B cell (primary cell): ENCODE data around the gene CACNB4. TPM values are rescaled to one million over a fixed set of nuclear protein-coding genes. Genes with fewer than 3 reads are reported as not detected.

ENCODE experiments used
- ATAC-seq: fragments of 200-7000 bp; cut with Tn5 transposase; one replicate; pipeline ENCODE4 v1.10.0; 2021; ENCODE audit warnings: low read depth, mild to moderate bottlenecking, moderate number of reproducible peaks, moderate library complexity
- CTCF ChIA-PET: fragments of 350-600 bp; sonication (Branson Sonifier 250); formaldehyde crosslinking; loops from one replicate; lab custom pipeline; 2021; ENCODE audit warnings: antibody characterized with exemption, inconsistent platforms; lab: Charles Lee
- POLR2A ChIA-PET: fragments of 350-600 bp; sonication (Branson Sonifier 250); formaldehyde crosslinking; loops from one replicate; lab custom pipeline; 2021; ENCODE audit warnings: antibody characterized with exemption; lab: Charles Lee
- DNase-seq: peaks from one replicate; pipeline ENCODE4 v3.0.0; 2013
- H2AFZ ChIP-seq: 2 replicates; pipeline ENCODE4 v1.6.1; 2012; ENCODE audit warnings: mild to moderate bottlenecking, low read depth, low read length; ENCODE audit not compliant: insufficient read depth, poor library complexity, severe bottlenecking
- H3K27ac ChIP-seq, 2 donors: 1 replicate in 1 of 2; 2 replicates in 1 of 2; pipeline ENCODE4 v1.5.1; 2012 to 2013; ENCODE audit warnings: low read length in 2 of 2, mild to moderate bottlenecking in 2 of 2, moderate library complexity in 1 of 2
- H3K27me3 ChIP-seq, 4 experiments: fragments of 200-600 bp in 1 of 4; sonication (generic) in 1 of 4; replicated peaks in 1 of 4; 1 replicate in 2 of 4; 2 replicates in 2 of 4; pipeline versions ENCODE4 v1.6.1 to v1.7.0; 2013 to 2016; ENCODE audit warnings: low read length in 3 of 4, mild to moderate bottlenecking in 2 of 4, mixed read lengths in 1 of 4, moderate library complexity in 1 of 4; ENCODE audit not compliant: insufficient read depth in 4 of 4, control insufficient read depth in 3 of 4; ENCODE audit errors: control extremely low read depth in 1 of 4
- H3K36me3 ChIP-seq, 2 experiments: replicated peaks in 1 of 2; 1 replicate in 1 of 2; 2 replicates in 1 of 2; pipeline versions ENCODE4 v1.6.1 to v1.7.1; 2013; ENCODE audit warnings: low read length in 1 of 2; ENCODE audit not compliant: insufficient read depth in 2 of 2, control insufficient read depth in 1 of 2; ENCODE audit errors: control extremely low read depth in 1 of 2, extremely low read depth in 1 of 2
- H3K4me1 ChIP-seq, 2 donors: fragments of 200-600 bp in 1 of 2; sonication (generic) in 1 of 2; 1 replicate in 1 of 2; 2 replicates in 1 of 2; pipeline versions ENCODE4 v1.5.1 to v1.6.1; 2013 to 2017; ENCODE audit warnings: low read length in 2 of 2; ENCODE audit not compliant: control insufficient read depth in 2 of 2, insufficient read depth in 2 of 2
- H3K4me2 ChIP-seq: replicated peaks from 2 replicates; pipeline ENCODE3; 2012; ENCODE audit warnings: mild to moderate bottlenecking, low read depth, low read length; ENCODE audit not compliant: poor library complexity, severe bottlenecking
- H3K4me3 ChIP-seq, 5 experiments: fragments of 200-600 bp in 1 of 5; sonication (generic) in 1 of 5; 1 replicate in 3 of 5; 2 replicates in 2 of 5; pipeline versions ENCODE4 v1.5.1 to v1.7.0; 2011 to 2016; ENCODE audit warnings: low read length in 4 of 5, mild to moderate bottlenecking in 4 of 5, low read depth in 2 of 5, control low read depth in 1 of 5, moderate library complexity in 1 of 5; ENCODE audit not compliant: insufficient read depth in 1 of 5; ENCODE audit errors: control extremely low read depth in 1 of 5, extremely low read depth in 1 of 5
- H3K79me2 ChIP-seq: fragments of 200-600 bp; sonication (generic); one replicate; pipeline ENCODE4 v1.6.0; 2016; ENCODE audit warnings: low read length; ENCODE audit not compliant: control insufficient read depth, insufficient read depth
- H3K9ac ChIP-seq: fragments of 200-600 bp; sonication (generic); 2 replicates; pipeline ENCODE4 v1.6.1; 2017; ENCODE audit warnings: mild to moderate bottlenecking, low read length, moderate library complexity
- H3K9me3 ChIP-seq, 3 donors: one replicate each; pipeline versions ENCODE4 v1.6.1 to v1.7.1; 2013; ENCODE audit warnings: low read length in 2 of 3; ENCODE audit not compliant: control insufficient read depth in 2 of 3, insufficient read depth in 1 of 3; ENCODE audit errors: control extremely low read depth in 1 of 3
- H4K20me1 ChIP-seq: 2 replicates; pipeline ENCODE4 v1.6.0; 2012; ENCODE audit warnings: mild to moderate bottlenecking, low read length; ENCODE audit not compliant: insufficient read depth, control insufficient read depth, poor library complexity, severe bottlenecking
- H3K27ac Mint-ChIP-seq: one replicate; pipeline ENCODE4 v1.8.0; 2021; ENCODE audit warnings: mixed read lengths
- H3K27me3 Mint-ChIP-seq: one replicate; pipeline ENCODE4 v1.8.0; 2021; ENCODE audit warnings: mixed read lengths
- H3K4me1 Mint-ChIP-seq: one replicate; pipeline ENCODE4 v1.8.0; 2021; ENCODE audit warnings: mixed read lengths
- H3K4me3 Mint-ChIP-seq: one replicate; pipeline ENCODE4 v1.8.0; 2021; ENCODE audit warnings: mixed read lengths
- H3K9me3 Mint-ChIP-seq: one replicate; pipeline ENCODE4 v1.8.0; 2022; ENCODE audit warnings: mixed read lengths; ENCODE audit not compliant: insufficient read depth
- CTCF ChIP-seq: fragments of 200-600 bp; IDR thresholded peaks from one replicate; pipeline ENCODE4 v1.8.0; 2022; ENCODE audit warnings: antibody characterized with exemption, mild to moderate bottlenecking
- EZH2 ChIP-seq: IDR thresholded peaks from 2 replicates; pipeline ENCODE4 v1.6.1; 2012; ENCODE audit warnings: borderline replicate concordance, low read depth, mild to moderate bottlenecking, moderate library complexity, low read length; ENCODE audit not compliant: insufficient read depth, poor library complexity, severe bottlenecking
- WGBS: methylation state at CpG from one replicate; pipeline ENCODE4 v1.1.5; 2013; ENCODE audit warnings: missing lambda C conversion rate; ENCODE audit not compliant: insufficient coverage; 5-methylcytosine and 5-hydroxymethylcytosine counted together
- intact Hi-C: fragments of 100-400 bp; cut with micrococcal nuclease; formaldehyde crosslinking; loops from one replicate; pipeline ENCODE4 v1.10.0; 2022
- polyA plus RNA-seq: library from polyadenylated mRNA; depleted of rRNA; stranded (reverse); fragments of >200 nt; gene quantifications from 2 replicates; pipeline ENCODE4 v1.2.3, GENCODE V29; 2012
- total RNA-seq, 2 donors: library from RNA; stranded (reverse); fragments of 120-200 nt in 1 of 2; gene quantifications; 1 replicate in 1 of 2; 2 replicates in 1 of 2; pipeline versions ENCODE4 v1.2.3 to v1.2.4, GENCODE V29; 2013 to 2022

CACNB4 gene
- total and polyA plus RNA-seq, 2 donors (not counting 1 experiment from before 2014, with no cell fraction given): 0.12 to 1.4 TPM

GRCh38 chr2:152036611-152037469 is 62.0 kb downstream of the CACNB4 start:
- 33% methylated on average over 6 of the region's 10 CpGs for WGBS
- no peaks in the 10 kb centered on the region for H3K9me3 Mint-ChIP-seq
- no peaks in the 10 kb centered on the region for H3K79me2 ChIP-seq
- H3K9me3 ChIP-seq: no peaks in the 10 kb centered on the region
- H3K4me3 ChIP-seq: no peak overlapping the region
- no peaks in the 10 kb centered on the region for H3K36me3 ChIP-seq
- H3K4me1 Mint-ChIP-seq: no peaks in the 10 kb centered on the region
- no peaks in the 10 kb centered on the region for H3K4me1 ChIP-seq
- ATAC-seq (peak; percentile 58), DNase-seq (peak; percentile 72)
- intact Hi-C loops: loop anchor here (1.0 to 10.0 kb wide), 3 partner anchors 138 to 708 kb away; partner anchors contain the start of gene STAM2
- H3K4me3 Mint-ChIP-seq: no peak overlapping the region
- ChIA-PET POLR2A (no interaction called here), CTCF (interaction anchor here (0.5 to 9.0 kb wide), 15 partner anchors 9 to 1527 kb away, joined by 3 to 87 read pairs (median 4); partner anchors contain the start of gene STAM2)
- H3K9ac ChIP-seq: no peak overlapping the region
- H4K20me1 ChIP-seq: no peaks in the 10 kb centered on the region
- no peak overlapping the region for H3K4me2 ChIP-seq
- no peaks in the 10 kb centered on the region for H3K27me3 ChIP-seq
- H3K27ac Mint-ChIP-seq: no peak overlapping the region
- TF ChIP-seq CTCF (peak; percentile 82), EZH2 (no peak)
- H3K27me3 Mint-ChIP-seq: no peaks in the 10 kb centered on the region
- no peak overlapping the region for H2AFZ ChIP-seq
- no peak overlapping the region for H3K27ac ChIP-seq
